NCI-H1694 treated with DMSO at 0.1 percent for 48 hours (cell line): Measurements from ENCODE around the gene PAK4.

ENCODE experiments used
- DNase-seq: peaks from one replicate; lab custom pipeline; 2025; lab: John Stamatoyannopoulos, UW

Gene PAK4

DNA sequence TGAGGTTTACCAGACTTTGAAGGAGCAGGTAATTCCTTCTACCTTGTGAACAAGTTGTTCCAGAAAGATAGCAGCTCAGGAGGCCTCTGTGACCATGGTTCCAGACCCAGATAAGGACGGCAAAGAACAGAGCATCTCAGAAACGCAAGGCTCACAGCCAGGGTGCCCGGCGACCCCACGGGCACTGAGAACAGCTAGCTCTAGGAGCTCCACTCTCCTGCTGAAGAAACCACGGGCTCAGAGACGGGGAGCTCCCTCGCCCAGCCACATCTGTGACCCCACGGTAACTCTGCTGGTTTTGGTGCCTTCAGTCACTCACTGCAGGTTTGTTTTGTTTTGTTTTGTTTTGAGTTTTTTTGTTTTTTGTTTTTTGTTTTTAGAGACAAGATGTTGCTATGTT lies 55.2 kb downstream of the PAK4 start:
- DNase-seq: no peak

DNA sequence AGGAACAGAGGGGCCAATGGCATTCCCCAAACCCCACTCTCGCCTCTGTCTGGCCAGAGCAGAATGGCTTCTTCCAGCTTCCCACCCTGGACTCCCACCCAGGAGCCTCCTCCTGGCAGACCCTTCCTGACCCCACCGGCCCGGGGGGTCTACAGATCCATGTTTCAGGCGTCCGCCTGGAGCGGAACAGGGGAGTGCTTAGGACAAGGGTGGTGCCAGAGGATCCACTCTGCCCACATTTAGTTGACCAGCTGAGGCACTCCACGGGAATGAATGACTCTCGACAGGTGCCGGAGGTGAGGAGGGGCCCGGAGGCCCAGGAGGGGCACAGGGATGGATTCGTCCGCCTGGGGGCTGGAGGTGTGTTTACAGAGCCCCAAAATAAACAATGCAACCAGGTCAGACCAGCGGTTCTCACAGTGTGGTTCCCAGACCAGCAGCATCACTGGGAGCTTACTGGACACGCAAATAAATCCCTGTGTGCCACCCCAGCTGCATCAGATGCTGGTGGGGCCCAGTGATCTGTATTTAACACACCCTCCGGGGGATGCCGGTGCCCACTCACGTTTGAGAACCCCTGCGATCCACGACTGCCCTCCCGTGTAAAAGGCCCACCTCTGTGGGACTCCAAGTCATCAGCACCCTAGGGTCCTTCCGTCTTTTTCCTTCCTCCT lies 56.1 kb downstream of the PAK4 start:
- no peak for DNase-seq

DNA sequence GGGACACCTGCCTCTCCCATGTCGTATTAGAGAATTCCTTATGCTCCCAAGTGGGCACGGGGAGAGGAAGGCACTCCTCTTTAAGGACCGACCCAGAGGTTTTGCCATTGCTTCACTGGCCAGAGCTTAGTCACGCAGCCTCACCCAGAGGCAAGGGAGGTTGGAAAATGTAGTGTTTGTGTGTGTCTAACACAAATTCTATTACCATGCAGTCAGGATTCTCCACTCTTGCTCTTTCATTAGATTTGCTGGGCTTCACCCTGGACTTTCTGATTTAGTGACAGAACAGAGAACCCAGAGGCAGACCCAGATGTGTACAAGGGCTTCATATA lies 56.6 kb downstream of the PAK4 start:
- no peak for DNase-seq

DNA sequence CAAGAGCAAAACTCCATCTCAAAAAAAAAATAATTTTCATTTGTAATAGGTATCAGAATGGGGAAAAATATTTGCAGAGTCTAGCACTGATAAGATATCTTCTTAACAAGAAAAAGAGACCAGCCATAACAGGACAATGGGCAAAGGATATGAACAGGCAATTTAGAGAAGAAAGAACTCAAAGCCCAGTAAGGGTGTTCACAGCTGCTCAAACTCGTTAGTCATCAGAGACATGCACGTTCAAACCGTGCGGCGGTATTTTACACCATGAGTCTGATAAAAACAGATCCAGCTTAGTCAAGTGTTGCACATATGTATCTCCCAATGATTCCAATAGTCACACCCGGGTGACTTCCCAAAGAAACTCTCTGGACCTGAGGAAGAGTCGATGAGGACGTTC lies 57.5 kb downstream of the PAK4 start:
- no peak for DNase-seq

DNA sequence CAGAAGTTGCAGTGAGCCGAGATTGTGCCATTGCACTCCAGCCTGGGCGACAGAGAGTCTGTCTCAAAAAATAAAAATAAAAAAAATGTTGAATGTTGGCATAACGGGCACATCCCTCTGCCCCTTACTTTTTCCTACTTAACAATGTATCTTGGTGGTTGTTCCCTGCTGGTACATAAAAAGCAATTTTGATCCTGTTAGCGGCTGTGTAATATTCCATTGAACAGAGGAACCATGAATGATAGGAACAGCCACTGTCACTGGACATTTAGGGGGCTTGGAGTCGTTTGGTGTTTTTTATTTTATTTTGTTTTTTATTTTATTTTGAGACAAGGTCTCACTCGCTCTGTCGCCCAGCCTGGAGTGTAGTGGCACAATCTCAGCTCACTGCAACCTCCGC lies 60.8 kb downstream of the PAK4 start:
- DNase-seq: no peak

DNA sequence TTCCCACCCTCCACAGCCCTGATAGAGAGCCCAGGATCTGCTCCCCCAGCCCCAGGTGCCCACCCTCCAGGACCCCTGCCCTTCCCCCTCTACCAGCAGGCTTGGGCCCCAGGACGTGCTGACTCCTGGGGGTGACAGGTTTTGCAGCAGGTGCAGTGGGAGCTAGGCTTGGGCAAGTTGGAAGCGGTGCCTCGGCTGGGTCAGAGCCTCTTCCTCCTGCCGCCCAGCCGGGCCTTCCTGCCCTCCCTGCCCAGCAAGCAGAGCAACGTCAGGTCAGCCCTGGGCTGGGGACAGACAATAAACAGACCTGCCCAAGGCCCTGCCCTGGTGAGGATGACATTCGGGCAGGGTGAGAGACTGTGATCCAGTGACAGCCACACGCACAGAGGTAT lies 62.0 kb downstream of the PAK4 start:
- DNase-seq: no peak

DNA sequence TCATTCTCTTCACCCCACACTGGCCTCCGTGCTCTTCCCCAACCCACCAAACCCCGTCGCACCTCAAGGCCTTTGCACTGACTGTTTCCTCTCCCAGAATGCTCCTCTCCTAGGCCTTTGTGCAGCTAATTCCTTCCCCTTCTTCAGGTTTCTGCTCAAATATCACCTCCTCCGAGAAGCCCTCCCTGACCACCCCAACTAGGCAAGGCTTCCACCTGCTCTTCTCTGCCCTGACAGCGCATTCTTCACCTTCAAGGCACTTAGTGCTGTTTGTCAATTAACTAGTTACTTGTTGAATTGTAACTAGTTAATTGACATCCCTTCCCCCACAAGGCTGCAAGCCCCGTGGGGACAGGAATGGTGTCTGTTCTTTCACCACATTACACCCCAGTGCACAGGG lies 63.4 kb downstream of the PAK4 start:
- DNase-seq: no peak

DNA sequence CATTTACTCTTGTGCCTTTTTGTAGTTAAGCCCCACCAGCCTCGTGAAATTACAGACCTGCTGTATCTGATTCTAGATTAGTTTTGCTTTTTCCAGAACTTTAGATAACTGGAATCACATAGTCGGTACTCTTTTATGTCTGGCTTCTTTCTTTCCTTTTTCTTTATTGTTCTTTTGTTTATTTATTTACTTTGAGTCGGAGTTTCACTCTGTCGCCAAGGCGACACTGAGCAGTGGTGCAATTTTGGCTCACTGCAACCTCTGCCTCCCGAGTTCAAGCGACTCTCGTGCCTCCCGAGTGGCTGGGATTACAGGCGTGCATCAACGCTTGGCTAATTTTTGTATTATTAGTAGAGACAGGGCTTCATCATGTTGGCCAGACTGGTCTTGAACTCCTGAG lies 65.2 kb downstream of the PAK4 start:
- no peak for DNase-seq

DNA sequence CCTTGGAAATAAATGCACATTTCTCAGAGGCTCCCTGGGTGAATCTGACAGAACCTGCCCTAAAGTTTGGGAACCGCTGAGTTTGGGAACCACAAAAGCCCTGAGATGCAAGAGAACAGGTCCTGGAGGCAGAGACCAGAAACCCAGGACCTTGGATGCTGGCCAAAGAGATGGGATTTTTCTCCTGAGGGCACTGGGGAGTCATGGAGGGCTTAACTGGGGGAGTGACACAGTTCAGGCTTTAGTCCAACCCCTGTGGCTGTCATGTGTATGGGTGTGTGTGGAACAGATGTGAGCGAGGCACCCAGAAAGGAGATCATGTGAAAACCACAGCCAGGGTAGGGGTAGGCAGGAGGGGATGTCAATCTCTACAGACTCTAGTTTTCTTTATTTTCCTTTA lies 67.3 kb downstream of the PAK4 start:
- DNase-seq: no peak

DNA sequence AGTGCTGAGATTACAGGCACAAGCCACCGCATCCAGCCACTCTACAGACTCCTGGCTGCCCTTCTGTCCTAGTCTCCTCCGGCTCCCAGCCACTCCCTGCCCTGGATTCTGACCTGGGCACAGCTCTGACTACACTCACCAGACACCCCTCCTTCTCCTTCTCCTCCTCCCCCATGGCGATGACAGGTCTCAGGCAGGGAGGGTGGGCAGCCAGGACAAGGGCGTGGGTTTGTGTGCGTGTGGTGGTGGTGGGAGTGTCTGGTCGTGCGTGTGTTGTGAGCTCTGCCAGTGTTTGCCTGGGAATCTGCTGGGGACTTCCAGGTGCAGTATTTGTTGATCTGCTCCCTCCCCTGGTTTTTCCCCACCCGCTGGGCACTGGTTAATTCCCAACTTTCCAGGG lies 68.2 kb downstream of the PAK4 start:
- DNase-seq: no peak

DNA sequence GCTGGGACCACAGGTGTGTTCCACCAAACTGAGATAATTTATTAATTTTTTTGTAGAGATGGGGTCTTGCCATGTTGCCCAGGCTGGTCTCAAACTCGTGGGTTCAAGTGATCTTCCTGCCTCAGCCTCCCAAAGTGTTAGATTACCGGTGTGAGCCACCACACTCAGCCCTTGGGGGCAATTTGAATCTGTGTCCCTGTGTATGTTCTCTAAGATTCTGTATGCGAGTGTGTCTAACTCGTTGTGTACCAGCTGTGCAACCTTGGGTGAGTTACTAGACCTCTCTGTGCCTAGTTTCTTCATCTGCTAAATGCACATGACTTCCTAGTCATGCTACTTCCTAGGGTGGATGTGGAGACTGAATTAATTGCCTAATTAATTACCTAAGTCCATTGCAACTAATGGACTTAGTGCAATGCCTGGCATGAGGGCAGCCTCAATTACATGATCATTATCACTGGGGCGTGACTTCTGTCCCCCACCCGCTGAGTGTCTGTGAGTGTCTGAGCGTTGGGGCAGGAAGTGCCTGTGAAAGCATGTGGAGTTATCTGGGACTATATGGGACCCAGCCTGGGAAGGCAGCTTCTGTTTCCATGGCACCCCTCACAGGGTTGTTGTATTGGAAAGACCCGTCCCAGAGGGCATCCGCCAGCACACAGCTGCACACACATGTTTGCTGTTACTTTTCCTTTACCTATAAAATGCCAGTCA lies 69.4 kb downstream of the PAK4 start:
- DNase-seq: no peak

DNA sequence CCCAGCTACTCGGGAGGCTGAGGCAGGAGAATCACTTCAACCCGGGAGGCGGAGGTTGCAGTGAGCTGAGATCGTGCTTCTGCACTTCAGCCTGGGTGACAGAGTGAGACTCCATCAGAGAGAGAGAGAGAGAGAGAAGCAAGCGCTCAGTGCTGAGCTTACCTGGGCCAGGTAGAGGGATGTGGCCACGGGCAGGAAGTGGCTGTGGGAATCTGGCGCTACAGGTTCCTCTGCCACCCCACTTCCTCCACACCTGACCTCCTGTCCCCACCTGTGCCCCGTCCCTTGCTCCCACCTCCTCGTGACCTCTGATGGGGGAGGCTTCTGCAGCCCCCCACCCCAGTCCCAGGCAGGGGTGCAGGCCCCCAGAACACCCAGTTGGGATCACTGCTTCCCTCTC lies 70.2 kb downstream of the PAK4 start:
- DNase-seq: no peak

DNA sequence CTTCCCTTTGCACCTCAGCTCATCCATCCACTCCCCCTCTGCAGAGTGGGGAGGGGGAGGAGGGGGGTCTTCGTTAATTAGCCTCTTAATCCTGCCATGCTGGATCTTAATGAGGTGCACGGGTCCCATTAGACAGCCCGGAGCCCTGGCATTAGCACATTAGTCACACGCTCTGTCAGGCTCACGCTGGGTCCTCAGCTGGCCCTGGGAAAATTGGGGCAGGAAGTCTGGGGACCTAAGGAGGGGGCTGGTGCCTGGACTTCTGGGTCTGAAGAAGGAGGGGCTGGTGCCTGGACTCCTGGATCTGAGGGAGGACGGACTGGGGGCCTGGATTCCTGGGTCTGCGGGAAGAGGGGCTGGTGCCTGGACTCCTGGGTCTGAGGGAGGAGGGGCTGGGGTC lies 70.7 kb downstream of the PAK4 start:
- DNase-seq: no peak

DNA sequence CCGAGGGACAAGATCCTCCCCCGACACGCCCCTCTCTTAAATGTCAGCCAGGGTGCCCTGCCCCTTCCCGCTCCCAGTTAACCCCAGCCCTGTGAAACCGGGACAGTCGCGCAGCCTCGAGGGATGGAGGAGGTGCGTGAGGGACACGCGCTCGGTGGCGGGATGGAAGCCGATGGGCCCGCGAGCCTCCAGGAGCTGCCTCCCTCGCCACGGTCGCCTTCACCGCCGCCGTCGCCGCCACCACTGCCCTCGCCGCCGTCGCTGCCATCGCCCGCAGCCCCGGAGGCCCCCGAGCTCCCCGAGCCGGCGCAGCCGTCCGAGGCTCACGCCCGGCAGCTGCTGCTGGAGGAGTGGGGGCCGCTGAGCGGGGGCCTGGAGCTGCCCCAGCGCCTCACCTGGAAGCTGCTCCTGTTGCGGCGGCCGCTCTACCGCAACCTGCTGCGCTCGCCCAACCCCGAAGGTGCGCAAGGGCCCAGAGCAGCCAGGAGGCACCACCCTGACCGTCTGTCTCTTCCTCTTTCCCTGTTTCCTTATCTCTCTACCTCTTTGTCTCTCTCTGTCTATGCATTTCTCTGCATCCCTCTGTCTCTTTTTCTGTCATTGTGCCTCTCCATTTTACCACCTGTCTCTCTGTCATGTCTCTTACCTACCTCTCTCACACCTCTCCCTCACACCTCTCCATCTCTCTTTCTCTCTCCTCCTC lies 71.4 kb downstream of the PAK4 start, which contains the start of gene NCCRP1:
TSS of gene NCCRP1 (plus strand) at position 105 of the 703 bp plus-strand sequence. CDS start at position 124, 19 bp downstream.
- DNase-seq: no peak

DNA sequence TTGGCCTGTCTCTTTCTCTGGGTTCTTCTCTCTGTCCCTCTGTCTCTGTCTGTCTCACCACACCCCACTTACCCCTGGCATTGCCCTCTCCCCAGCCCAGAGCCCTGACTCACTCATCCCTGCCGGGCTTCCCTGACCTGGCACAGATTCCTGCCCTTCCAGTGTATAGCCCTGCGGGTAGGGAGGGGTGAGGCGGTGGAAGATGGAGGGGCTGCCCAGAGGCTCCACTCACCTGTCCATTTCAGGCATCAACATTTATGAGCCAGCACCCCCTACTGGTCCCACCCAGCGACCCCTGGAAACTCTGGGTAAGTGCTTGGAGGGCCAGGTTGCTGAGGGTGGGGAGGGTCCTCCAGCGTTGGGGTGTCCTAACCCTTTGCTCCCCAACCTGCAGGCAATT lies 72.2 kb downstream of the PAK4 start:
- DNase-seq: no peak

DNA sequence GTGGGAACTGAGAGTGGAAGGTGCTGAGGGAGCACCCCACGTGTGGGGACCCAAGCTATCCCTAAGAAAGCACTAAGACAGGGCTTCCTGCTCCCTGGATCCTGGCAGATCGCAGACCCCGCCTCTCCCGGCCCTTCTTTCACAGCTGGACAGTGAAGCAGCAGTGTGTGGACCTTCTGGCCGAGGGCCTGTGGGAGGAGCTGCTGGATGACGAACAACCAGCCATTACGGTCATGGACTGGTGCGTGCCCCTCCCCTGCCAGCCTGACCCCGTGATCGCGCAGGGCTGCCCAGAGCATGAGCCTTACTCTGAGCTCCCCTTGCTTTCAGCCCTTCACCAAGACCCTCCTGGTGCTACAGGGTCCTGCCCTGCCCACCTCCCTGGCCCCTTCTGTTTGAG lies 73.4 kb downstream of the PAK4 start:
- no peak for DNase-seq

DNA sequence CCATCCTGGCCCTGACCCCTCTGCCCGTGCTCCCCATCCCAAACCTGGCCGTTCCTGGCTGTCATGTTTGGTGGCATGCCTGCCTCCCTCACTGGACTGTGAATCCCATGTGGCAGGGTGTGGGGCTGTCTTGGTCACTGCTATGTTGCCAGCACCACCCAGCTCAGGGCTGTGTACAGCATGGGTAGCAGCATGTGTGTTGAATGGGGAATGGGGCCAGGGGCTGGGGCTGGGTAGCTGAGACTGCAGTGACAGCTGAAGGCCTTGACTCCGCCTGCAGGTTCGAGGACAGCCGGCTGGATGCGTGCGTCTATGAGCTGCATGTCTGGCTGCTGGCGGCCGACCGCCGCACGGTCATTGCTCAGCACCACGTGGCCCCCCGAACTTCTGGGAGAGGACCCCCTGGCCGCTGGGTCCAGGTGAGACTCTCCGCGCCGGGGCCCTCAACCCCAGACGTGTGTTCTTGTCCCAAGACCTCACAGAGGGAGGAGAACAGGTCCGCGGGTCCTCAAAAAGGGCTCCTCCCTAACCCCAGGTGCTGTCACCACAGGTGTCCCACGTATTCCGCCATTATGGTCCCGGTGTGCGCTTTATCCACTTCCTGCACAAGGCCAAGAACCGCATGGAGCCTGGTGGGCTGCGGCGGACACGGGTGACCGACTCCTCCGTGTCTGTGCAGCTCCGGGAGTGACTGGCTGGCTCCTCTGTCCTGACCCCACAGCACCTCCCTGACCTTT lies 74.6 kb downstream of the PAK4 start:
- no peak for DNase-seq

DNA sequence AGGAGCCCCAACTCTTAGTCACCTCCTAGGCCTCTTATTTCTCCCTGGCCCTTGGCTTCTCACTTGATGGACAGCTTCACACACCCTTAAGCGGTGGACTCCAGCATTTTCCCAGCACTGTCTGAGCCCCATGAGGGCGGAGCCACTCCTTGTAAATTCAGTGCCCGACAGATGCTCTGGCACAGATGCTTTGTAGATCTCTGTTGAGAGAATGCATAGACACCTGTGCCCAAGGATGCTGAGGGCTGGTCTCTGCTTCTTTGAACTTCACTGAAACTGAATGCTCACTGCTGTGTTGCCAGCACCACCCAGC lies 75.2 kb downstream of the PAK4 start:
- peak; percentile 46 for DNase-seq

DNA sequence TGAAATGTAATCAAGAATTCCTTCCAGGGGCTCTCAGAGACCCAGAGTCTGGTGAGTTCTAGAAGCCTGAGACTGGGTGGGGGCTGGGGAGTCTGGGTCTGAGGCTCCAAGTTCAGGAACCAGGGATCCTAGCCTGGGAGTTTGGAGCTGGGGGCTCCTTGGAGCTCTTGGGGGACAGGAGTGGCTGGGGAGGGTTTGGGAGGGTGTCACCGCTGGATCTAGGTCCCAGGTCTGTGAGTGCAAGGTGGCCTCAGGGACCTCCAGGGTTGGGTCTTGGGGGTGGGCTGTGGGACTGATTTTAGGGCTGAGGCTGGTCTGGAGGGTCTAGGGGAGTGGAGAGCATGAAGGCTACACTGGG lies 77.4 kb downstream of the PAK4 start:
- DNase-seq: no peak

DNA sequence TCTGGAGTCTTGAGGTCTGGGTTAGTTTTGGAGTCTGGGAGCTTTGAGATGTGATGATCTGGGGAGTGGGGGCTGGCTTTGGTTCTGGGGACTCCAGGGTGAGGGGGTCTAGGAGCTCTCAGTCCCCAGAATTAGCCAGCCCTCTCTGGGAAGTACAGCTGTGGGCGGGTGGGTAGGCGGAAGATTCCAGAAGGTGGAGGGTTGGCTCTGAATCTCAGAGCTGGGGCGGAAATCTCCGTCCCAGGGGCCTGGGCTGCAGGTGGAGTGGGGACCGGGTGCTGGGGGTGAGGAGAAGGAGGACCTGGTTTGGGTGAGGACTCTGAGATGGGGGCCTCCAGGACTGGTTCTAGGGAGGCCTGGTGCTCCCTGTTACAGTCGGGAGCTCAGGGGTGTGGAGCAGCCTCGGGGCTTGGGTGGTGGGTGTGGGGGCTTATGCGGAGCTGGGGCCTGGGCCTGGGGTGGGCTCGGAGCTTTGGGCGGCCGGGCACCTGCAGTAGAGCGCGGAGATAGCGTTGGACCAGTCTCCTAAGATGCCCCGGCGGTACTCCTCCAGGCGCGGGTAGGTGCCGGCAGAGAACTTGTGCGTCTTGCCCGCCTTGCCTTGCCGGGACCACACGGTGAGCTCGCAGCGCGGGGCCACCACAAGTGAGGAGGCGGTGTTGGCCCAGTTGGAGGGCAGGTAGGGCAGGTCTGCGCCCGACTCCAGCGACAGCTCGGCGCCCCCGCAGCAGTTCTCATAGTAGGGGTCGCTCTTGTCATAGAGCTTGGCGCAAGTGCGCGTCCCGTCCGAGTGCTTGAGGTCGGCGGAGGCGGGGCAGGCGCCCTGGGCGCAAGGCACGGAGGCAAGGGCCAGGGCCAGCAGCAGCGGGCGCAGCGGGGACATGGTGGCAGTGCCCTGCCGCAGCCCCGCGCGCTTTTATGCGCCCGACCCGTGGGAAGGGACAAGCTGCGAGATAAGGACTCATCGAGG lies 78.1 kb downstream of the PAK4 start, which contains the start of gene SYCN:
TSS of gene SYCN (minus strand) at position 892 of the 970 bp plus-strand sequence. CDS start at position 883, 9 bp downstream.
- no peak for DNase-seq

DNA sequence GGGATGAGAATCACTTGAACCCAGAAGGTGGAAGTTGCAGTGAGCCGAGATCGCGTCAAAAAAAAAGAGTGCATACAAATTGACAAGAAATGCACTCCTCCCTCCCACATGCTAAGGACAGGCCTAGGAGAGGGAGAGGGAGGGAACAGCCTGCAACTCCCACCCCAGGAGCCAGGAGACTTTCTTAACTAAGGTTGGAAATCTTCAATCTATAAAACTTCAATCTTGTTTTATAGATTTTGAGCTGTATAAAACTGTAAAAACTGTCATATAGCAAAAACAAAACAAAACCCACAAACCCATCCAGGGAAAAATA lies 79.8 kb downstream of the PAK4 start:
- no peak for DNase-seq

DNA sequence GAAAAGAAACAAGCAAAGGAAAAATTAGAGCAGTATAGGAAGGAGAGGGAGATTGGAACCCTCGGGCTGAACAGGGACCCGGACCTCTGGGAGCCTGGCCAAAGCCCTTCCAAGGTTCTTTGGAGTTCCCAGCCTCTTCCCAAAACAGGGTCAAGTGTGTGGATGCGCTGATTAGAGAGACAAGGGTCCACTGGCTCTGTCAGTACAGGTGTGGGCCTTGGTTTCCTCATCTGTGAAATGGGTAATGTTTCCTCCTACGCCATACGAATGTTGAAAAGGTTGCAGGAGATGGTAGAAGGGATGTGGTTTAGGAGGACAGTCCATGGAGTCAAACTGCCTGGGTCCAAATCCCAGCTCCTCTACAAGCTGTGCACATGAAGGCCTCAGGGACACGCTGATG lies 80.5 kb downstream of the PAK4 start:
- DNase-seq: no peak
